Measurements from ENCODE around the gene TNFRSF8. TPM values are rescaled to one million over a fixed set of nuclear protein-coding genes. Genes with fewer than 3 reads are reported as not detected.

Gene TNFRSF8
- total and polyA plus RNA-seq, 2 of the 13 experiments (the other 11 are each of a cell fraction or from before 2014, with no cell fraction given) = not detected

- no peak for ATAC-seq
- no TSS peak for BruUV-seq (replicated peaks)
- TF ChIP-seq ZC3H13 (CRISPR knock-in tag; IDR thresholded peaks at IDR 0.05) (no peak), ZNF577 (CRISPR knock-in tag; IDR thresholded peaks at IDR 0.05; ENCODE audit: borderline replicate concordance, low read depth) (no peak)
- TF ChIP-seq, protein P1, sequence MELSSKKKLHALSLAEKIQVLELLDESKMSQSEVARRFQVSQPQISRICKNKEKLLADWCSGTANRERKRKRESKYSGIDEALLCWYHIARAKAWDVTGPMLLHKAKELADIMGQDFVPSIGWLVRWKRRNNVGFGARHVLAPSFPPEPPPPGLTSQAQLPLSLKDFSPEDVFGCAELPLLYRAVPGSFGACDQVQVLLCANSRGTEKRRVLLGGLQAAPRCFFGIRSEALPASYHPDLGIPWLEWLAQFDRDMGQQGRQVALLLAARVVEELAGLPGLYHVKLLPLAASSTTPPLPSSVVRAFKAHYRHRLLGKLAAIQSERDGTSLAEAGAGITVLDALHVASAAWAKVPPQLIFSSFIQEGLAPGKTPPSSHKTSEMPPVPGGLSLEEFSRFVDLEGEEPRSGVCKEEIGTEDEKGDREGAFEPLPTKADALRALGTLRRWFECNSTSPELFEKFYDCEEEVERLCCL (CRISPR knock-in tag; IDR thresholded peaks at IDR 0.05; ENCODE audit: borderline replicate concordance) = no peak
- in situ Hi-C loops (cut with HindIII; ENCODE audit: extremely low pct_ligation_motif_present, low pct_unique_long_range_greater_than_20kb) (no loop called here), intact Hi-C loops (cut with micrococcal nuclease; ENCODE audit: unreplicated experiment) (no loop called here)
- Histone ChIP-seq H4K20me1 (ENCODE audit: insufficient read depth, low read length) (no peaks in the 10 kb centered on the region), H3K27me3 (ENCODE audit: control insufficient read depth in 1 of 2, insufficient read depth in 2 of 2, low read length in 2 of 2) (peaks cover 5 to 33% of the 10 kb centered on the region in 2 experiments), H3K4me3 (replicated peaks in 1 of 3; ENCODE audit: insufficient read depth in 1 of 3, low read depth in 2 of 3, low read length in 3 of 3) (no peak overlapping the region), H3K27ac (ENCODE audit: extremely low read length, insufficient read depth, low read length) (no peak overlapping the region), H3K9me3 (ENCODE audit: low read length) (no peaks in the 10 kb centered on the region), H3K4me1 (ENCODE audit: insufficient read depth, low read length) (peaks cover 25% of the 10 kb centered on the region), H3K4me2 (ENCODE audit: low read depth, low read length) (no peak overlapping the region), H3K79me2 (ENCODE audit: insufficient read depth, low read length) (no peaks in the 10 kb centered on the region), H2AFZ (ENCODE audit: low read length) (no peak overlapping the region), H3K9ac (ENCODE audit: insufficient read depth, low read depth, low read length) (no peak overlapping the region), H3K36me3 (replicated peaks in 1 of 2; ENCODE audit: control insufficient read depth in 1 of 2, insufficient read depth in 2 of 2, low read length in 2 of 2) (no peaks in the 10 kb centered on the region)
- ChIA-PET CTCF (ENCODE audit: low intra/inter-chr PET ratio, low total read pairs) (no interaction called here), POLR2A (no interaction called here)
- FAIRE-seq = no peak
- no peak for DNase-seq (ENCODE audit: low spot score)
- WGBS (ENCODE audit: low lambda C conversion rate) = 12% methylated on average over 12 of the region's 12 CpGs
Measured at GRCh38 chr1:12129624-12130023, 66.5 kb downstream of the TNFRSF8 start.

DNA sequence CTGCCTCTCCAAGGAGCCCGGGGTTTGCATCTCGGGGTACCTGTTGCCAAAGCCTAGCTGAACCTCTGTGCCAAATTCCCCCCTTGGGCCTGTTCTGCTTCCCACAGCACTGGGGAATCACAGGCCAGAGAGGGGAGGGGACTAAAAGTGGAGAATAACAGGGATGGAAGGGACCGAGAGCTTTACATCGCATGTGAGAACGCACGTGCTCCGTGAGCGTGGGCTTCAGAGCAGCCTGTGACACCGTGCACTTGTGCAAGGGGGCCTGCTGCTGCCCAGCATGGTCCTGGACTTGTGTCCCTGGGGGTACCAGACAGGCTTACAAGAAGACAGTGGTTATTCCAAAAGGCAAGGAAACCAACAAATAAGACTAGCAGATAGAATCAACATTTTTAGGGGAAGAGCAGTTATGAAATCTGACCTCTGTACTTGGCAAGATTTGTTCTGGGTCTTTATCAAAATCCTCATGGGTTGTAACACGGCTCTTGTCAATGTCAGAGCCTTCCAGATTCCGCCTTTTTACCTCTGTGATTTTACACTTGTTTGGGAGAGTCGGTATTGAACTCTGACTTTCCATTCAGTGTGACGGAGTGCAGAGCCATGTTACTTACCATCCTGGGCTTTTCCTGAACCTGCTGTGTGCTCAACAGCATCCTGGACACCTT, 67.5 kb downstream of the TNFRSF8 start:
- peak; percentile 59 for ATAC-seq
- Histone ChIP-seq H3K4me1 (ENCODE audit: insufficient read depth, low read length) (peaks cover 25% of the 10 kb centered on the region), H3K4me2 (ENCODE audit: low read depth, low read length) (0 out of 2 replicates have a peak overlapping the region, but pooled peaks have one; percentile 20), H2AFZ (ENCODE audit: low read length) (no peak overlapping the region), H3K4me3 (replicated peaks in 1 of 3; ENCODE audit: insufficient read depth in 1 of 3, low read depth in 2 of 3, low read length in 3 of 3) (no peak overlapping the region), H3K27ac (ENCODE audit: extremely low read length, insufficient read depth, low read length) (no peak overlapping the region), H3K9me3 (ENCODE audit: low read length) (no peaks in the 10 kb centered on the region), H4K20me1 (ENCODE audit: insufficient read depth, low read length) (no peaks in the 10 kb centered on the region), H3K27me3 (ENCODE audit: control insufficient read depth in 1 of 2, insufficient read depth in 2 of 2, low read length in 2 of 2) (peaks cover 5 to 27% of the 10 kb centered on the region in 2 experiments), H3K9ac (ENCODE audit: insufficient read depth, low read depth, low read length) (no peak overlapping the region), H3K79me2 (ENCODE audit: insufficient read depth, low read length) (no peaks in the 10 kb centered on the region), H3K36me3 (replicated peaks in 1 of 2; ENCODE audit: control insufficient read depth in 1 of 2, insufficient read depth in 2 of 2, low read length in 2 of 2) (no peaks in the 10 kb centered on the region)
- ChIA-PET CTCF (ENCODE audit: low intra/inter-chr PET ratio, low total read pairs) (no interaction called here), POLR2A (no interaction called here)
- FAIRE-seq = peak; percentile 73
- peak; percentile 31 for DNase-seq (ENCODE audit: low spot score)
- 13% methylated on average over 13 of the region's 13 CpGs for WGBS (ENCODE audit: low lambda C conversion rate)
- in situ Hi-C loops (cut with HindIII; ENCODE audit: extremely low pct_ligation_motif_present, low pct_unique_long_range_greater_than_20kb) = no loop called here
- intact Hi-C loops (cut with micrococcal nuclease; ENCODE audit: unreplicated experiment) = no loop called here
- no TSS peak for BruUV-seq (replicated peaks)
- TF ChIP-seq SALL1 (CRISPR knock-in tag; IDR thresholded peaks at IDR 0.05) (peak; percentile 30; the same call in 1 of the 2 replicates), ZNF605 (CRISPR knock-in tag; IDR thresholded peaks at IDR 0.05) (no peak), PCBP1 (IDR thresholded peaks at IDR 0.05; ENCODE audit: borderline replicate concordance, low read depth, low read length) (no peak), MAX (IDR thresholded peaks at IDR 0.05) (peak; percentile 36; the same call in 1 of the 2 replicates), HNF4A (CRISPR knock-in tag; IDR thresholded peaks at IDR 0.05) (peak; percentile 59), ZNF563 (CRISPR knock-in tag; IDR thresholded peaks at IDR 0.05) (no peak), HNF4G (IDR thresholded peaks at IDR 0.05; ENCODE audit: borderline replicate concordance, low read depth, low read length) (peak; percentile 56; the same call in 1 of the 2 replicates), HNF4G (CRISPR knock-in tag; IDR thresholded peaks at IDR 0.05; ENCODE audit: borderline replicate concordance, low read depth) (no peak)
- TF ChIP-seq, protein P2, sequence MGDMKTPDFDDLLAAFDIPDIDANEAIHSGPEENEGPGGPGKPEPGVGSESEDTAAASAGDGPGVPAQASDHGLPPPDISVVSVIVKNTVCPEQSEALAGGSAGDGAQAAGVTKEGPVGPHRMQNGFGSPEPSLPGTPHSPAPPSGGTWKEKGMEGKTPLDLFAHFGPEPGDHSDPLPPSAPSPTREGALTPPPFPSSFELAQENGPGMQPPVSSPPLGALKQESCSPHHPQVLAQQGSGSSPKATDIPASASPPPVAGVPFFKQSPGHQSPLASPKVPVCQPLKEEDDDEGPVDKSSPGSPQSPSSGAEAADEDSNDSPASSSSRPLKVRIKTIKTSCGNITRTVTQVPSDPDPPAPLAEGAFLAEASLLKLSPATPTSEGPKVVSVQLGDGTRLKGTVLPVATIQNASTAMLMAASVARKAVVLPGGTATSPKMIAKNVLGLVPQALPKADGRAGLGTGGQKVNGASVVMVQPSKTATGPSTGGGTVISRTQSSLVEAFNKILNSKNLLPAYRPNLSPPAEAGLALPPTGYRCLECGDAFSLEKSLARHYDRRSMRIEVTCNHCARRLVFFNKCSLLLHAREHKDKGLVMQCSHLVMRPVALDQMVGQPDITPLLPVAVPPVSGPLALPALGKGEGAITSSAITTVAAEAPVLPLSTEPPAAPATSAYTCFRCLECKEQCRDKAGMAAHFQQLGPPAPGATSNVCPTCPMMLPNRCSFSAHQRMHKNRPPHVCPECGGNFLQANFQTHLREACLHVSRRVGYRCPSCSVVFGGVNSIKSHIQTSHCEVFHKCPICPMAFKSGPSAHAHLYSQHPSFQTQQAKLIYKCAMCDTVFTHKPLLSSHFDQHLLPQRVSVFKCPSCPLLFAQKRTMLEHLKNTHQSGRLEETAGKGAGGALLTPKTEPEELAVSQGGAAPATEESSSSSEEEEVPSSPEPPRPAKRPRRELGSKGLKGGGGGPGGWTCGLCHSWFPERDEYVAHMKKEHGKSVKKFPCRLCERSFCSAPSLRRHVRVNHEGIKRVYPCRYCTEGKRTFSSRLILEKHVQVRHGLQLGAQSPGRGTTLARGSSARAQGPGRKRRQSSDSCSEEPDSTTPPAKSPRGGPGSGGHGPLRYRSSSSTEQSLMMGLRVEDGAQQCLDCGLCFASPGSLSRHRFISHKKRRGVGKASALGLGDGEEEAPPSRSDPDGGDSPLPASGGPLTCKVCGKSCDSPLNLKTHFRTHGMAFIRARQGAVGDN (CRISPR knock-in tag; IDR thresholded peaks at IDR 0.05) = peak; percentile 31; the same call in 1 of the 2 replicates
